ENCODE results near the gene GSK3A.

- no peak for TF ChIP-seq CTCF (IDR thresholded peaks at IDR 0.05; ENCODE audit: insufficient read depth, low read depth, low read length)
- TF ChIP-seq EZH2 (IDR thresholded peaks at IDR 0.05; ENCODE audit: insufficient read depth, low read length) = no peak
These were observed 25.8 kb upstream of the GSK3A start for GRCh38 chr19:42268142-42268703.
